GM23248 (cell line): ENCODE measurements around the gene SRR.

ENCODE experiments used
- EZH2 ChIP-seq: fragments of 200-600 bp; sonication (generic); IDR thresholded peaks from 2 replicates; pipeline ENCODE4 v1.6.1; 2018; ENCODE audit warnings: antibody characterized with exemption, mild to moderate bottlenecking; ENCODE audit not compliant: insufficient read depth, poor library complexity, severe bottlenecking
- EZH2phosphoT487 ChIP-seq: fragments of 200-600 bp; sonication (generic); IDR thresholded peaks from 2 replicates; pipeline ENCODE4 v1.6.1; 2018; ENCODE audit warnings: antibody characterized with exemption, moderate library complexity, mild to moderate bottlenecking, low read depth; ENCODE audit not compliant: insufficient read depth

DNA sequence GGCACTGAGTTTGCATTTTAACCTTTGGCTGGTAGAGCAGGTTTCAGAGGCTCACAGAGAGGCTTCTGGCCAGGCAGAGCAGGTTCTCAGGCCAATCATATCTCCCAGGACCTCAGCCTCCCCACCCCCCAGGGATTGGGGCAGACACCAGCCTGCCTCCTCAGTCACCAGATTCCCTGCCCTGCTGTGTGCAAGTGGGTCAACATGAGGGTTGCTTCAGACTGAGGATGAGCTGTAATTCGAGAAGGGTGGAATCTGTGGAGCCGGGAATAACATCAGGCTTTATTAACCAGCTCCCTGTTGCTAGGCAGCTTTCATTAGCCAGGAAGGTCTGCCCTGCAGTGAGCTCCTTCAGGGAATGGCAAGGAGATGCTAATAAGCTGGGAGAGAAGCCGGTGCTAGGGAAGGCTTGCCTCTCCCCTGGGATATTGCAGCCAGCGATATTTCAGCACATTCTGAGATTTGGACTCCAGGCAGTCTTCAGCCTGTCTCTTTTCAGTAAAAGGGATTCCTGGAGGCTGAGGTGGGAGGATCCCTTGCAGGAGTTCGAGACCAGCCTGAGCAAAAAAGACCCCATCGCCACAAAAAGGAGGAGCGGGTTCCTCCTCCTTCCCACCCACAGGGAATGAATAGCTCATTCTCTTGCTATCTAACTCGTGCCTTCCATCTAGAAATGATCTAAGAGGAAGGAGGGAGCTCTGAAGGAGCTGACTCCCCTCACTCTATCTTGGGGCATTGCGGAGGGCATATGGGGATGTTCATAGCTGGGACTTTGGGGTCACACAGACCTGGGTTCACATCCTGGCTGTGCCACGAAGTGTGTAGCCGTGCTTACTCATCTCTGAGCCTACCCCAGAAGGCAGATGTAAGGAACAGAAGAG lies 44.3 kb downstream of the SRR start:
- TF ChIP-seq EZH2phosphoT487 (no peak), EZH2 (no peak)
